H9 (cell line): Measurements from ENCODE around the gene SH3GL1. TPM values are rescaled to one million over a fixed set of nuclear protein-coding genes. Genes with fewer than 3 reads are reported as not detected.

Experiments
- DNase-seq: peaks from one replicate; pipeline ENCODE4 v3.0.0-alpha.2; 2017
- H2AFZ ChIP-seq: one replicate; pipeline ENCODE4 v1.6.1; 2013; ENCODE audit warnings: mild to moderate bottlenecking, low read length, control low read depth, moderate library complexity
- H2AK5ac ChIP-seq: 2 replicates; pipeline ENCODE4 v1.6.1; 2013; ENCODE audit warnings: low read length, control low read depth, mixed read lengths; ENCODE audit not compliant: insufficient read length
- H2BK120ac ChIP-seq: one replicate; pipeline ENCODE4 v1.6.1; 2013; ENCODE audit warnings: low read depth, mild to moderate bottlenecking, low read length, control low read depth, inconsistent platforms; ENCODE audit not compliant: poor library complexity, severe bottlenecking
- H2BK12ac ChIP-seq: 2 replicates; pipeline ENCODE4 v1.6.1; 2013; ENCODE audit warnings: low read length, control low read depth, mixed read lengths, low read depth; ENCODE audit not compliant: insufficient read length
- H2BK15ac ChIP-seq: 2 replicates; pipeline ENCODE4 v1.6.1; 2013; ENCODE audit warnings: low read depth, low read length, control low read depth
- H2BK20ac ChIP-seq: one replicate; pipeline ENCODE4 v1.6.1; 2013; ENCODE audit warnings: low read depth, mild to moderate bottlenecking, low read length, control low read depth, inconsistent platforms; ENCODE audit not compliant: poor library complexity, severe bottlenecking
- H2BK5ac ChIP-seq: 2 replicates; pipeline ENCODE4 v1.6.1; 2013; ENCODE audit warnings: low read length, control low read depth, mixed read lengths; ENCODE audit not compliant: insufficient read length
- H3K14ac ChIP-seq: 2 replicates; pipeline ENCODE4 v1.6.1; 2013; ENCODE audit warnings: low read length, control low read depth; ENCODE audit not compliant: insufficient read depth
- H3K18ac ChIP-seq: 2 replicates; pipeline ENCODE4 v1.6.1; 2013; ENCODE audit warnings: low read depth, mild to moderate bottlenecking, mixed read lengths, low read length, control low read depth; ENCODE audit not compliant: insufficient read length
- H3K23ac ChIP-seq: 2 replicates; pipeline ENCODE4 v1.6.1; 2013; ENCODE audit warnings: low read length, control low read depth, mixed read lengths, low read depth; ENCODE audit not compliant: insufficient read length
- H3K23me2 ChIP-seq: 2 replicates; pipeline ENCODE4 v1.6.1; 2013; ENCODE audit warnings: low read depth, mild to moderate bottlenecking, mixed read lengths, low read length, control low read depth; ENCODE audit not compliant: insufficient read length, poor library complexity, severe bottlenecking
- H3K27ac ChIP-seq: 2 replicates; pipeline ENCODE4 v1.5.1; 2013; ENCODE audit warnings: low read length, control low read depth, mixed read lengths, low read depth; ENCODE audit not compliant: insufficient read length
- H3K27me3 ChIP-seq: 2 replicates; pipeline ENCODE4 v1.6.1; 2013; ENCODE audit warnings: low read length, control low read depth, inconsistent platforms; ENCODE audit not compliant: insufficient read depth
- H3K4ac ChIP-seq: 2 replicates; pipeline ENCODE4 v1.6.1; 2013; ENCODE audit warnings: low read depth, mild to moderate bottlenecking, control low read depth, inconsistent platforms, low read length, moderate library complexity
- H3K4me1 ChIP-seq: 2 replicates; pipeline ENCODE4 v1.6.1; 2013; ENCODE audit warnings: low read length, control low read depth, inconsistent platforms; ENCODE audit not compliant: insufficient read depth
- H3K4me2 ChIP-seq: 2 replicates; pipeline ENCODE4 v1.6.1; 2013; ENCODE audit warnings: low read length, control low read depth, mixed read lengths; ENCODE audit not compliant: insufficient read length, insufficient read depth
- H3K56ac ChIP-seq: 2 replicates; pipeline ENCODE4 v1.6.1; 2013; ENCODE audit warnings: low read depth, mild to moderate bottlenecking, mixed read lengths, low read length, control low read depth; ENCODE audit not compliant: insufficient read length
- H3K79me1 ChIP-seq: 2 replicates; pipeline ENCODE4 v1.6.1; 2013; ENCODE audit warnings: low read depth, mild to moderate bottlenecking, moderate library complexity, low read length, control low read depth, inconsistent platforms; ENCODE audit not compliant: insufficient read depth, poor library complexity, severe bottlenecking
- H3K79me2 ChIP-seq: 2 replicates; pipeline ENCODE4 v1.6.1; 2013; ENCODE audit warnings: low read length, control low read depth, inconsistent platforms; ENCODE audit not compliant: insufficient read depth
- H3K9ac ChIP-seq: 2 replicates; pipeline ENCODE4 v1.6.1; 2013; ENCODE audit warnings: low read length, control low read depth, mixed read lengths; ENCODE audit not compliant: insufficient read length; ENCODE audit errors: extremely low read depth
- H3K9me3 ChIP-seq: one replicate; pipeline ENCODE4 v1.6.1; 2013; ENCODE audit warnings: low read depth, low read length, inconsistent platforms; ENCODE audit not compliant: control insufficient read depth
- H3T11ph ChIP-seq: one replicate; pipeline ENCODE4 v1.6.1; 2013; ENCODE audit warnings: mild to moderate bottlenecking, low read length, control low read depth, inconsistent platforms
- H4K20me1 ChIP-seq: one replicate; pipeline ENCODE4 v1.6.1; 2013; ENCODE audit not compliant: control insufficient read depth, insufficient read length, insufficient read depth
- H4K5ac ChIP-seq: 2 replicates; pipeline ENCODE4 v1.6.1; 2013; ENCODE audit warnings: low read depth, mild to moderate bottlenecking, mixed read lengths, low read length, control low read depth; ENCODE audit not compliant: insufficient read length
- H4K8ac ChIP-seq: replicated peaks from 2 replicates; pipeline ENCODE4 v1.6.1; 2013; ENCODE audit warnings: low read length, control low read depth, mixed read lengths, low read depth; ENCODE audit not compliant: insufficient read length
- H4K91ac ChIP-seq: 2 replicates; pipeline ENCODE4 v1.6.1; 2013; ENCODE audit warnings: low read depth, mild to moderate bottlenecking, moderate library complexity, mixed read lengths, low read length, control low read depth; ENCODE audit not compliant: insufficient read length
- H3K27ac Mint-ChIP-seq, 3 experiments: 2 replicates in 2 of 3; 3 replicates in 1 of 3; pipeline ENCODE4 v1.8.0; 2020 to 2021; ENCODE audit warnings: mixed read lengths in 3 of 3, mild to moderate bottlenecking in 1 of 3, moderate library complexity in 1 of 3
- H3K27me3 Mint-ChIP-seq: 2 replicates; pipeline ENCODE4 v1.8.0; 2021; ENCODE audit warnings: low read depth, mild to moderate bottlenecking, moderate library complexity, mixed read lengths
- H3K36me3 Mint-ChIP-seq, 3 experiments: 2 replicates in 2 of 3; 3 replicates in 1 of 3; pipeline ENCODE4 v1.8.0; 2020 to 2021; ENCODE audit warnings: low read depth in 3 of 3, mixed read lengths in 3 of 3; ENCODE audit not compliant: insufficient read depth in 1 of 3
- H3K4me1 Mint-ChIP-seq, 2 experiments: 2 replicates each; pipeline ENCODE4 v1.8.0; 2020; ENCODE audit warnings: mixed read lengths in 2 of 2
- H3K4me3 Mint-ChIP-seq, 2 experiments: 2 replicates in 1 of 2; 3 replicates in 1 of 2; pipeline ENCODE4 v1.8.0; 2020 to 2021; ENCODE audit warnings: mild to moderate bottlenecking in 2 of 2, mixed read lengths in 2 of 2, moderate library complexity in 1 of 2
- H3K9me3 Mint-ChIP-seq, 2 experiments: 2 replicates in 1 of 2; 3 replicates in 1 of 2; pipeline ENCODE4 v1.8.0; 2020; ENCODE audit warnings: mild to moderate bottlenecking in 2 of 2, mixed read lengths in 2 of 2, moderate library complexity in 1 of 2
- WGBS: extraction: QIAGEN DNeasy Blood & Tissue Kit; methylation state at CpG from one replicate; pipeline ENCODE4 v1.1.7; 2013; ENCODE audit warnings: missing lambda C conversion rate, low lambda C conversion rate, mixed read lengths; ENCODE audit not compliant: insufficient read length; ENCODE audit errors: extremely low coverage; 5-methylcytosine and 5-hydroxymethylcytosine counted together
- total RNA-seq: library from RNA; stranded (reverse); gene quantifications from 2 replicates; pipeline ENCODE4 v1.2.1, GENCODE V29; 2021
- TF ChIP-seq, protein P1 (sequence below): fragments of 200-600 bp; sonication (generic); conservative IDR thresholded peaks from 3 replicates; pipeline ENCODE4 v1.8.0; 2021; ENCODE audit warnings: antibody characterized with exemption, mild to moderate bottlenecking

Gene SH3GL1
- total RNA-seq, 1 experiment from 2014 or later: 85.5 TPM

GRCh38 chr19:4366666-4367335 lies 33.5 kb downstream of the SH3GL1 start:
- no peak overlapping the region for H4K5ac ChIP-seq
- H3K27me3 ChIP-seq: no peaks in the 10 kb centered on the region
- no peaks in the 10 kb centered on the region for H3K9me3 ChIP-seq
- no peak overlapping the region for H2AK5ac ChIP-seq
- no peaks in the 10 kb centered on the region for H3K23me2 ChIP-seq
- no peaks in the 10 kb centered on the region; the same call in 1 of the 2 replicates for H3K4me1 ChIP-seq
- H3K23ac ChIP-seq: no peak overlapping the region
- H3K14ac ChIP-seq: no peak overlapping the region; the same call in 1 of the 2 replicates
- no peaks in the 10 kb centered on the region for H4K20me1 ChIP-seq
- H3K36me3 Mint-ChIP-seq: peaks cover 3 to 27% (median 11%) of the 10 kb centered on the region in 3 experiments; a peak in 5 of 7 replicates
- H2BK15ac ChIP-seq: no peak overlapping the region
- no peaks in the 10 kb centered on the region for H3K9me3 Mint-ChIP-seq
- H2BK5ac ChIP-seq: no peak overlapping the region
- no peaks in the 10 kb centered on the region for H3K79me1 ChIP-seq
- H3K27me3 Mint-ChIP-seq: peaks cover 6% of the 10 kb centered on the region
- peak overlapping the region; percentile 20 to 81 (median 67); a peak in 5 of 7 replicates for H3K27ac Mint-ChIP-seq
- no peak overlapping the region for H3K4me2 ChIP-seq
- no peak for DNase-seq
- H2AFZ ChIP-seq: no peak overlapping the region
- no peaks in the 10 kb centered on the region for H3K79me2 ChIP-seq
- H3K4ac ChIP-seq: no peak overlapping the region
- H2BK20ac ChIP-seq: no peak overlapping the region
- no peak overlapping the region for H3K56ac ChIP-seq
- no peak overlapping the region for H4K8ac ChIP-seq
- no peak overlapping the region for H3K4me3 Mint-ChIP-seq
- no peak overlapping the region for H3K18ac ChIP-seq
- H2BK12ac ChIP-seq: no peak overlapping the region
- no CpG with 5 or more reads among the region's 16 CpGs for WGBS
- no peak overlapping the region for H2BK120ac ChIP-seq
- no peak overlapping the region for H3T11ph ChIP-seq
- peaks cover 10 to 22% of the 10 kb centered on the region in 2 experiments for H3K4me1 Mint-ChIP-seq
- H3K27ac ChIP-seq: no peak overlapping the region
- TF ChIP-seq, protein P1, sequence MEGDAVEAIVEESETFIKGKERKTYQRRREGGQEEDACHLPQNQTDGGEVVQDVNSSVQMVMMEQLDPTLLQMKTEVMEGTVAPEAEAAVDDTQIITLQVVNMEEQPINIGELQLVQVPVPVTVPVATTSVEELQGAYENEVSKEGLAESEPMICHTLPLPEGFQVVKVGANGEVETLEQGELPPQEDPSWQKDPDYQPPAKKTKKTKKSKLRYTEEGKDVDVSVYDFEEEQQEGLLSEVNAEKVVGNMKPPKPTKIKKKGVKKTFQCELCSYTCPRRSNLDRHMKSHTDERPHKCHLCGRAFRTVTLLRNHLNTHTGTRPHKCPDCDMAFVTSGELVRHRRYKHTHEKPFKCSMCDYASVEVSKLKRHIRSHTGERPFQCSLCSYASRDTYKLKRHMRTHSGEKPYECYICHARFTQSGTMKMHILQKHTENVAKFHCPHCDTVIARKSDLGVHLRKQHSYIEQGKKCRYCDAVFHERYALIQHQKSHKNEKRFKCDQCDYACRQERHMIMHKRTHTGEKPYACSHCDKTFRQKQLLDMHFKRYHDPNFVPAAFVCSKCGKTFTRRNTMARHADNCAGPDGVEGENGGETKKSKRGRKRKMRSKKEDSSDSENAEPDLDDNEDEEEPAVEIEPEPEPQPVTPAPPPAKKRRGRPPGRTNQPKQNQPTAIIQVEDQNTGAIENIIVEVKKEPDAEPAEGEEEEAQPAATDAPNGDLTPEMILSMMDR: no peak
- no peak overlapping the region for H3K9ac ChIP-seq
- H4K91ac ChIP-seq: no peak overlapping the region
